GM20000 (cell line): ENCODE data around the gene MGAT3.

Source experiments
- DNase-seq: peaks from one replicate; pipeline ENCODE4 v3.0.0; 2012; ENCODE audit warnings: low spot score
- TF ChIP-seq, protein P1 (sequence below): IDR thresholded peaks from 2 replicates; pipeline ENCODE4 v1.5.1; 2012; ENCODE audit warnings: mild to moderate bottlenecking, control low read depth; ENCODE audit errors: extremely low read depth, missing control alignments

MGAT3 gene

DNA sequence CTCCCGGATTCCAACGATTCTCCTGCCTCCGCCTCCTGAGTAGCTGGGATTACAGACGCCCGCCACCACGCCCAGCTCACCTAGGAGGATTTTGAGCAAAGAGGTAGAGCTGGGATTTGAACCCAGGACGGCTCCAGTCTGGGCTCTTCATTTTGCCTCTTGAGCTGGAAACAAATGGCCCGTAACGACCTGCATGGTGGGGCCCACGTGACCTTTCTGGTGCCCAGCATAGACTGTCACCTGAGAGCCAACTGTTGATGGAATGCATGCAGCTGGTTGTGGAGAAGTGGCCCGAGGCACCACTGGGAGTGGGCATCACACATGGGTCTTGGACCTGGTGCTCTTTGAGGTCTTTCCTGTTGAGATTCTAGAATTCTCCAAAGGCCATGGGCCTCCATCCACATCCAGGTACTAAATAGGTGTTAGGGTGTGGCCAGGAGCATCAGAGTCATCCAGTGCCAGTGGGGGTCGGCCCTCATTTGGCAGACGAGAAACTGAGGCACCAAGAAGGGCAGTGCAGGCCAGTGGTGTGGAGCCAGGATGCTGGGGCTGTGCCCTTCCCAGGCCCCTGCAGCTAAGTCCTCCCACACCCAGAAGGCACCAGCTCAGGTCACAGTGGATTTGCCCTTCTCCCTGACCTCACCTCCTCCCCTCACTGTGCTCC is 67.4 kb downstream of the MGAT3 start:
- DNase-seq = no peak

DNA sequence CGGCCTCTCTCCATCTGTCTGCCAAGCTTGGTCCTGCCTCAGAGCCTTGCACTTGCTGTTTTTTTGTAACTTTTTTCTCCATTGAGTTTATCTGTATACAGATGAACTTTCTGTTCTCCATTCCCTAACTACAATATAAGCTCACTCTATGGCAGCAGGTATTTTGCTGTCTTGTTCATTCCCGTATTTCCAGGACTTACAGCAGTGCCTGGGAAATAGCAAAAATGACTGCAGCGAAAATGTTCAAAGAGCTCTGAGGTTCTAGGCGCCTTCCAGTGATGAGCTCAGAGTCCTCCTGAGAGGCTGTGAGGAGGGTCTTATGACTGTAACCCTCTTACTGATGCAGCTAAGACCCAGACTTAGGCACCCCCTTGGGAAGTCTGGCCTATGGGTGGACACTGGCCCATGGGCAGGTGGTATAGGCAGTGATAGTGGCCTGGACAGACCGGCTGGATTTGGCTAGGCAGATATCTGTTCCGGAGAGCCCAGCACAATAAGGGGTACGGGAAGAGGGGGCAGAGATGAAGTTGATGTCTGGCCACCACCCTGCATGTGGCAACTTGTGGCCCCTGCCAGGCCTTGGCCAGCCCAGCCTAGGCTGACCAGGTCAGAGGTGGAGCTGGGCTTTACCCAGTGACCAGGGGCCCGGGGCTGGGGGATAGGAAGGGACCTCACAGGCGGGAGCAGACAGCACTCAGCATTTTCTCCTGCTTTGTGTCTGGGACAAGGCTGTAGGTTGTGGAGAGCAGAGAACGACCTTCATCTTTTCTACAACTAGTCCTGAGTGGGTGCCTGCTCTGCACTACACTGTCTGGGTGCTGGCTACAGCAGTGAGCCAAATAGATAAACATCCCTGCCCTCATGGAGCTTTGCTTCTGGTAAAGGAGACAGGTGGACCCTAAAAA is 68.2 kb downstream of the MGAT3 start:
- TF ChIP-seq, protein P1, sequence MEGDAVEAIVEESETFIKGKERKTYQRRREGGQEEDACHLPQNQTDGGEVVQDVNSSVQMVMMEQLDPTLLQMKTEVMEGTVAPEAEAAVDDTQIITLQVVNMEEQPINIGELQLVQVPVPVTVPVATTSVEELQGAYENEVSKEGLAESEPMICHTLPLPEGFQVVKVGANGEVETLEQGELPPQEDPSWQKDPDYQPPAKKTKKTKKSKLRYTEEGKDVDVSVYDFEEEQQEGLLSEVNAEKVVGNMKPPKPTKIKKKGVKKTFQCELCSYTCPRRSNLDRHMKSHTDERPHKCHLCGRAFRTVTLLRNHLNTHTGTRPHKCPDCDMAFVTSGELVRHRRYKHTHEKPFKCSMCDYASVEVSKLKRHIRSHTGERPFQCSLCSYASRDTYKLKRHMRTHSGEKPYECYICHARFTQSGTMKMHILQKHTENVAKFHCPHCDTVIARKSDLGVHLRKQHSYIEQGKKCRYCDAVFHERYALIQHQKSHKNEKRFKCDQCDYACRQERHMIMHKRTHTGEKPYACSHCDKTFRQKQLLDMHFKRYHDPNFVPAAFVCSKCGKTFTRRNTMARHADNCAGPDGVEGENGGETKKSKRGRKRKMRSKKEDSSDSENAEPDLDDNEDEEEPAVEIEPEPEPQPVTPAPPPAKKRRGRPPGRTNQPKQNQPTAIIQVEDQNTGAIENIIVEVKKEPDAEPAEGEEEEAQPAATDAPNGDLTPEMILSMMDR = no peak
- no peak for DNase-seq

More for the DNA sequence above, 67.4 kb downstream of the MGAT3 start:
- TF ChIP-seq, protein P1 = no peak

DNA sequence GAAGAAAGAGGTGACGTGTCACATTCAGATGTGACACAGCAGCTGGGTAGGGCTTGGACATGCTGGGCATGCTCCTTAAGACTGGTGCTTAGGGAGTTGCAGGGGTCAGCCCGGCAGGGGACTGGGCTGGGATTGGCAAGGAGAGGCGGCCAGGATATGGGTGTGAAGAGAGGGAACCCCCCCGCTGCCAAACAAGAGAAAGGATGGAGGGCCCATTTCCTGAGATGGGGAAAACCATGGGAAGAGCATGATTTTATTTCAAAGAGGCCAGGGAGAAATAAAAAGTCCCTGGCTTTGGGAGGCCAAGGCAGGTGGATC is 68.8 kb downstream of the MGAT3 start:
- TF ChIP-seq, protein P1 = no peak
- no peak for DNase-seq

DNA sequence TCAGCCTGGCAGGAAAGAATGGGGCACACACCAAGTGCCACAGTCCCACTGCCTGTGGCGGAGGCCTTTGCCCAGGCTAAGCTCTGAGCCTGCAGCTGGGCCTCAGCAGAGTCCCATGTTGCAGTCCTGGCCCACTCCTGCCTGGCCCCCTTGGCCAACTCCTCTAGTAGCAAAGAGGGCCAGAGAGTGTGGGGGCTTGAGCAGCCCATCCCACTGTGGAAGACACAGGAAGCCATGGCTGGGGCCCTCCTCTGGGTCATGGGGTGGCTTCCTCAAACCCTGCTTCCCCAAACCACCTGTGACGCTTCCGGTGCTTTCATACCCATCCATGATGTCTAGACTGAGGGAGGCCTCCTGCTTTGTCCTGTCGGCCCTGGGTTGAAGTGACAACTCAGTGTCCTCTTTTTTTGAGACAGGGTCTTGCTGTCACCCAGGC is 69.9 kb downstream of the MGAT3 start:
- TF ChIP-seq, protein P1 = no peak
- DNase-seq = no peak

DNA sequence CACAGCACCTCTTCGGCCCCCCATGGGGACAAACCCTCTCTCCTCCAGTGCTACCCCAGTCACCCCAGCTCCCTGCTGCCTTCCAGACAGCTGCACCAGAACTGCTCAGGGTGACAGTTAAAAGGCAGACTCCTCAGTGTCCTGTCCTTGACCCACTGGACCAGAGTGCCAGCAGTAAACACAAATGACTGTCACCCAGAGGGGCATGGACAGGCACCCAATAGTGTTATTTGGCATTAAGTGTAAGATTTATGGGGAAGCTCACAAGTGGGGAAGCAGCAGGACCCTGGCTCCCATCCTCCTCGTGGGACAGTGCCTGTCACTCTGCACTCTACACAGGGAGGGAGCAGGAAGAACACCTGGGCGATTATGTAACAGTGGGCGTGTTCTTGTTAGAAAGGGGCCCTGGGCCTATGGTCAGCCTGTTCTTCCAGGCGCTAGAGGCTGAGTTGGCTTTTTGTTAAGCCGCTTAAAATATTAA is 70.7 kb downstream of the MGAT3 start:
- no peak for DNase-seq
- TF ChIP-seq, protein P1 = no peak

DNA sequence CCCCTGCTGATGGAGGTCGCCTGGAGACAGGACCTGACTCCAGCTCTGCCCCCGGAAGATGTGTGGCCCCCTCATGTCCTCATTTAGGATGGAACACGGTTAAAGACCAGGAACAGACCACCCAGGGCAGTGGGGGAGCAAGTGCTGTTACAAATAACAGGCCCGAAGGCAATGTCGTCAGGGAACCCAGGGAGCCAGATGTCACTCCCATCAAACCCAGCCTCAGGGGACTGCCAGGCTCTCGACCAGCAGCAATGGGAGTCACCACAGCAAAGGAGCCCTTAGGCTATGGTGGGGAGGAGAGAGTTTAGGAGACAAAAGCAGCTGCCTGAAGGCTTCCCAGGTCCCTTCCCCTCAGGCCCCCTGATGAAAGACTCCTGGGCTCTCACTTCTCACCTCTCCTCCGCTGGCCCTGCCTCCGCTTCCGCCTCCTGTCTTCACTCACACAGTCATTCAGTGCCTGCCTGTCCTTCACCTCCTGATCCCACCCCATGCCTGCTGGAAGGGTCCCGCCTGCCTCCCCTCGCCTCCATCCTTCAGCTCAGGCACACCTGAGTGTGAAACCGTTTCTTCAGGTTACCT is 71.4 kb downstream of the MGAT3 start:
- DNase-seq = no peak
- TF ChIP-seq, protein P1 = no peak
